GM19452 (cell line): ENCODE results near the gene SPI1.

ENCODE experiments used
- ATAC-seq: cut with Tn5 transposase; IDR thresholded peaks from one replicate; pipeline ENCODE4 v1.9.1; 2021; ENCODE audit not compliant: unreplicated experiment

The SPI1 gene

GRCh38 chr11:47389577-47390421 lies 11.5 kb upstream of the SPI1 start:
- no peak for ATAC-seq

GRCh38 chr11:47388697-47389576 lies 10.6 kb upstream of the SPI1 start:
- no peak for ATAC-seq

GRCh38 chr11:47387944-47388696 lies 9.8 kb upstream of the SPI1 start:
- no peak for ATAC-seq

GRCh38 chr11:47384498-47384897 lies 6.2 kb upstream of the SPI1 start:
- no peak for ATAC-seq

- no peak for ATAC-seq
Observed at GRCh38 chr11:47383071-47383470, 4.7 kb upstream of the SPI1 start.

GRCh38 chr11:47380078-47380477 lies 1.7 kb upstream of the SPI1 start:
- no peak for ATAC-seq

- ATAC-seq: no peak
Observed at GRCh38 chr11:47379317-47379716, 970 bp upstream of the SPI1 start.

GRCh38 chr11:47378836-47379170 lies 456 bp upstream of the SPI1 start:
- ATAC-seq: peak; percentile 4

- no peak for ATAC-seq
Observed at GRCh38 chr11:47377571-47378009, 757 bp downstream of the SPI1 start.

- ATAC-seq: peak; percentile 42
Observed at GRCh38 chr11:47376525-47377371, 1.6 kb downstream of the SPI1 start.

GRCh38 chr11:47376107-47376524 lies 2.2 kb downstream of the SPI1 start:
- ATAC-seq: no peak

GRCh38 chr11:47375546-47376085 lies 2.7 kb downstream of the SPI1 start:
- ATAC-seq: no peak

GRCh38 chr11:47375020-47375419 lies 3.3 kb downstream of the SPI1 start:
- no peak for ATAC-seq

- no peak for ATAC-seq
Observed at GRCh38 chr11:47374720-47375019, 3.7 kb downstream of the SPI1 start.

GRCh38 chr11:47373876-47374719 lies 4.2 kb downstream of the SPI1 start:
- peak; percentile 36 for ATAC-seq

GRCh38 chr11:47372422-47372821 lies 5.9 kb downstream of the SPI1 start:
- ATAC-seq: no peak

GRCh38 chr11:47369676-47370075 lies 8.7 kb downstream of the SPI1 start:
- ATAC-seq: no peak

- ATAC-seq: no peak
Observed at GRCh38 chr11:47366020-47366490, 12.3 kb downstream of the SPI1 start.

GRCh38 chr11:47361419-47361818 lies 16.9 kb downstream of the SPI1 start:
- no peak for ATAC-seq
